ENCODE measurements around the gene TRPV3.

Gene TRPV3

DNA sequence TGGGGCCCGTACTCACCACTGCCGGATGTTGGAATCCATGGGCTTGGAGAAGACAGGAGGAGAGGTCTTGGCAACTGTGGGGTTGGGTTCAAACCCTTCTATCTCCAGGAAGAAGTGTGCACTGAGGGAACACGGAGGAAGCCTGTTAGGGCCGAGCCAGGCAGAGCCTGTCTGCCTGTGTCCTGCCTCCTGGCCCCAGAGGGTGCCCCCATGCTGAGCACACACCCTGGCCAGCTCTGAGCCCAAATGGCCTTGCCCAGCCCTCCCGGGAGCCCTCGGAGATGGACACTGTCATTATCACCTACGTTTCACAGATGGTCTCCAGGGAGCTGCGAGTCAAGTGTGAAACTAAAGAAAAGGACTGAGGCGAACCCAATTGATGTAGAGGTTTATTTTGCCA lies 12.5 kb downstream of the TRPV3 start:
- no peak for DNase-seq (ENCODE audit: extremely low read depth, low read depth)
- TF ChIP-seq, protein P1, sequence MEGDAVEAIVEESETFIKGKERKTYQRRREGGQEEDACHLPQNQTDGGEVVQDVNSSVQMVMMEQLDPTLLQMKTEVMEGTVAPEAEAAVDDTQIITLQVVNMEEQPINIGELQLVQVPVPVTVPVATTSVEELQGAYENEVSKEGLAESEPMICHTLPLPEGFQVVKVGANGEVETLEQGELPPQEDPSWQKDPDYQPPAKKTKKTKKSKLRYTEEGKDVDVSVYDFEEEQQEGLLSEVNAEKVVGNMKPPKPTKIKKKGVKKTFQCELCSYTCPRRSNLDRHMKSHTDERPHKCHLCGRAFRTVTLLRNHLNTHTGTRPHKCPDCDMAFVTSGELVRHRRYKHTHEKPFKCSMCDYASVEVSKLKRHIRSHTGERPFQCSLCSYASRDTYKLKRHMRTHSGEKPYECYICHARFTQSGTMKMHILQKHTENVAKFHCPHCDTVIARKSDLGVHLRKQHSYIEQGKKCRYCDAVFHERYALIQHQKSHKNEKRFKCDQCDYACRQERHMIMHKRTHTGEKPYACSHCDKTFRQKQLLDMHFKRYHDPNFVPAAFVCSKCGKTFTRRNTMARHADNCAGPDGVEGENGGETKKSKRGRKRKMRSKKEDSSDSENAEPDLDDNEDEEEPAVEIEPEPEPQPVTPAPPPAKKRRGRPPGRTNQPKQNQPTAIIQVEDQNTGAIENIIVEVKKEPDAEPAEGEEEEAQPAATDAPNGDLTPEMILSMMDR (IDR thresholded peaks at IDR 0.05; ENCODE audit: low read depth, low read length): no peak

GRCh38 chr17:3544365-3544764 lies 13.2 kb downstream of the TRPV3 start:
- TF ChIP-seq, protein P1 (IDR thresholded peaks at IDR 0.05; ENCODE audit: low read depth, low read length): no peak
- DNase-seq (ENCODE audit: extremely low read depth, low read depth): no peak

GRCh38 chr17:3543453-3543852 lies 14.2 kb downstream of the TRPV3 start:
- TF ChIP-seq, protein P1 (IDR thresholded peaks at IDR 0.05; ENCODE audit: low read depth, low read length): no peak
- no peak for DNase-seq (ENCODE audit: extremely low read depth, low read depth)

DNA sequence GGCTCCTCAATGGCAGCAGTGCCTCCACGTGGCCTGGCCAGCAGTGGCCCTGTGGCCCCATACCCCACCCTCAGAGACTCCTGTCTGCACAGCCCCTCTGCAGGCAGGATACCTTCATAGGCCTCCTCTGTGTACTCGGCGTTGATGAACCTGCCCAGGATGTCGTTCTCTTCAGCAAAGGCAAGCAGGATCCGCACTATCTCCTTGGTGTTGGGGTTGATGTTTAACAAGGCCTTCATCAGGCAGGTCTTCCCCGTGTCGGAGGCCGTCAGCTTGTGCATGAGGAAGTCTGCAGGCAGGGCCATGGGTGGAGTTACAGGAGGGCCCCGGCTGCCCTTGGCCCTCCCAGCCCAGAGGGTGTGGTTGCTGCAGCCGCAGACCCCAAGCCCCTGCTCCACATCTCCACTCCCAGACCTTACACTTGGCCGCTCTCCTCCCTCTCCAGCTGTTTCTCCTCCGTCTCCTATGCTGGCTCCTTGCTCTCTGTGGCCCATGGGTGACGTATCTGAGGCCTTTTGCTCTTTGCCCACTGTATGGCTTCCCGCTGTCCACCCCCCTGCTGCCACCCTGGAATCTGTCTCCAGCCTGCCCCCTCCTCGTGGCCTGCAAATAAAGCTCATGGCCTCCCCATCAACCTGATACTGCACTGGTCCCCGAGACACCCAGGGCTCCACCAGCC lies 15.1 kb downstream of the TRPV3 start:
- DNase-seq (ENCODE audit: extremely low read depth, low read depth): no peak
- TF ChIP-seq, protein P1 (IDR thresholded peaks at IDR 0.05; ENCODE audit: low read depth, low read length): no peak

- TF ChIP-seq, protein P1 (IDR thresholded peaks at IDR 0.05; ENCODE audit: low read depth, low read length): no peak
- DNase-seq (ENCODE audit: extremely low read depth, low read depth): no peak
These were observed 17.6 kb downstream of the TRPV3 start for GRCh38 chr17:3539881-3540540.

GRCh38 chr17:3536716-3537115 lies 20.9 kb downstream of the TRPV3 start:
- no peak for DNase-seq (ENCODE audit: extremely low read depth, low read depth)
- TF ChIP-seq, protein P1 (IDR thresholded peaks at IDR 0.05; ENCODE audit: low read depth, low read length): no peak

- TF ChIP-seq, protein P1 (IDR thresholded peaks at IDR 0.05; ENCODE audit: low read depth, low read length): peak; percentile 58
- DNase-seq (ENCODE audit: extremely low read depth, low read depth): peak; percentile 31
These were observed 22.2 kb downstream of the TRPV3 start for GRCh38 chr17:3535253-3535995.
